HG02678 (cell line): ENCODE data around the gene GNG14.
"Not testable (repeated sequence)": the region's sequence is repeated elsewhere in the genome, so short reads cannot be mapped to it uniquely, and the experiment has no call there.

Experiments used
- ATAC-seq: cut with Tn5 transposase; IDR thresholded peaks from one replicate; pipeline ENCODE4 v1.9.1; 2021; ENCODE audit warnings: mild to moderate bottlenecking, moderate library complexity; ENCODE audit not compliant: unreplicated experiment

The GNG14 gene

DNA sequence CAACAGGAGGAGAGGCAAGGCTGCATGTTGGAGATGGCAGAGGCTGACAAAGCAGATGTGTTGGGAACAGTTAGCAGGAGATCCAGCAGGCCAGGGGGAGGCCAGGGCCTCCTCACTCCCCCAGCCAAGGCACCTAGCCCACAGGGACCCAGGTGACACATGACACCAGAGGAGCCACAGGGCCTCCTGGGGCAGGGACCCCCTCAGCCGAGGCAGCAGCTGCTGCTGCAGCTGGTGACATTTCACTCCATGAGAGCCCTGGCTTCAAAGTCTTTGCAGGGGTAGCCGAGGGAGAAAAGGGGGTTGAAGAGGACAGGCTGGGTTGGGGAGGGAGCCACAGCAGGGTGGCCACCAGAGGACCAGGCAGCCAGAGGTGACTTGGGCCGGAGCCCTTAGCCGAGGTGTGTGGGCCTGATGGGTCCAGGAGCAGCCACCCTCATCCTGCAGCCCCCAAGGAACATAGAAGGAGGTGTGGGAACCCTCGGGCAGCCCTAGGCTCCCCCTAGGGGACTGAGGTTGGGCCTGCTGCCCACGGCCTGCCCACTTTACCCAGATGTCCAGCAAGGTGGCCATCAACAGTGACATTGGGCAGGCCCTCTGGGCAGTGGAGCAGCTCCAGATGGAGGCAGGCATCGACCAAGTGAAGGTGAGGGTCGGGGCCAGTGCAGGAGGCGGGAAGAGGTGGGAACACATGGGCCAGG is at the start of gene GNG14:
Gene GNG14 (plus strand): TSS at position 503 of the 701 bp plus-strand sequence. CDS start 51 bp downstream, at position 554.
- ATAC-seq, result no peak

GRCh38 chr19:12638611-12639182 is 49.1 kb upstream of the GNG14 start:
- ATAC-seq, result no peak

DNA sequence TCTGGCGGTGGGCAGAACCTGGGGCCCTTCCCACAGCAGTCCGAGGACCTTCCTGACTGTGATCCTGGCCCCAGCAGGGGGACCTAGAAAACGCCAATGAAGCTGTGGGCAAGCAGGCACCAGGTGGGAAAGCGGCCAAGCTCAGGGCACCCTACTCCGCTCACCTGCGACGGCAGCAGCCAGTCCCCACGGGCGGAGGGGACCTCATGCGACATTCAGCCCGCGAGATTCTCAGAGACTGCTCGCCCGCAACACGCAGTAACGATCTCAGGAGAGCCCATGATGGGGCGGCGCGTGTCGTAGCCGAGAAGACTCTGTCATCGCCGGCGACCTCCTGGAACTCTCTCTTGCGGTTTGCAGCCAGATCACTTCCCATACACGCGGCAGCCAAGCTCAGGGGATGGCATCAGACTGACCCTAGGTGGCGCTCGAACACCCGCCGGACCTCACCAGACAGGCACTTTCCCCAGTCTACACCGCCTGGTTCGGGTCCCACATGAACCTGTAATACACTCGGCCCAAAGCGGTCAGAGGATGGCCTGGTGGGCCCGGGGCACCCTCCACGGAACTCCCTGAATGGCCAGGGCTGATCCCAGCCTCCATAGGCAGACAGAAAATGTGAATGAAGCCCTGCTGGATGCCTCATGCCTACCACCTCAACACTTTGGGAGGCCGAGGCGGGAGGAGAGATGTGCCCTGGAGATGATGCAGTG is 47.7 kb upstream of the GNG14 start:
- ATAC-seq, result no peak

GRCh38 chr19:12641456-12641855 is 46.3 kb upstream of the GNG14 start:
- ATAC-seq, result no peak

DNA sequence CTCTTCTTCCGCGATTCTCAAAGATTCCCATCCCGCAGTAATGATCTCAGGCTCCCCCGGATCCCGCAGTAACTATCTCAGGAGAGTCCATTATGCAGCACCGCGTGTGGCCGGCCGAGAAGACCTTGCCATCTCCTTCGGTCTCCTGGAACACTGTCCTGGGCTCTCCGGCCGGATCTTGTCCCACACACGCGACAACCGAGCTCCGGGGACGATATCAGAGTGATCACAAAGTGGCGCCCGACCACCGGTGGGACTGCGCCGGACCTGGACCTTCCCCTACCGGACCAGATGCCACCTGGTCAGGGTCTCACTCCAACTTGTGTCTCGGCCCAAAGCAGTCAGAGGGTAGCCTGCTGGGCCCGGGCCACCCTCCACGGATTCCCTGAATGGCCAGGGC is 45.3 kb upstream of the GNG14 start:
- no peak for ATAC-seq

DNA sequence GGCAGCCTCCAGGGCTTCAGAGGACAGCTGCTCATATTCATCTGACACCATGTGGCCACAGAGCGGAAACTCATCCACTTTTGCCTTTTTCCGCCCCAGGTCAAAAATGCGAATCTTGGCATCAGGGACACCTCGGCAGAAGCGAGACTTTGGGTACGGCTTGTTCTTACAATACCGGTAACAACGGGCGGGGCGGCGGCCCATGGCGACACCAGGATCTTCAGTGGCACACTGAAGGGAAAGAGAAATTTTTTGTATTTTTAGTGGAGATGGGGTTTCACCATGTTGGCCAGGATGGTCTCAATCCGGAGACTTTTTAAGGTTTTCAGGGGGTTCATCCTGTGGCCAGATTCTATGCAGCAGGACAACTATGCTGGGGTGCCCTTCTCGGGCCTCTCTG is 44.1 kb upstream of the GNG14 start:
- ATAC-seq, result not testable (repeated sequence)

- no peak for ATAC-seq
Measured at GRCh38 chr19:12646551-12646950, 41.2 kb upstream of the GNG14 start.

- no peak for ATAC-seq
Measured at GRCh38 chr19:12647047-12647446, 40.8 kb upstream of the GNG14 start.

DNA sequence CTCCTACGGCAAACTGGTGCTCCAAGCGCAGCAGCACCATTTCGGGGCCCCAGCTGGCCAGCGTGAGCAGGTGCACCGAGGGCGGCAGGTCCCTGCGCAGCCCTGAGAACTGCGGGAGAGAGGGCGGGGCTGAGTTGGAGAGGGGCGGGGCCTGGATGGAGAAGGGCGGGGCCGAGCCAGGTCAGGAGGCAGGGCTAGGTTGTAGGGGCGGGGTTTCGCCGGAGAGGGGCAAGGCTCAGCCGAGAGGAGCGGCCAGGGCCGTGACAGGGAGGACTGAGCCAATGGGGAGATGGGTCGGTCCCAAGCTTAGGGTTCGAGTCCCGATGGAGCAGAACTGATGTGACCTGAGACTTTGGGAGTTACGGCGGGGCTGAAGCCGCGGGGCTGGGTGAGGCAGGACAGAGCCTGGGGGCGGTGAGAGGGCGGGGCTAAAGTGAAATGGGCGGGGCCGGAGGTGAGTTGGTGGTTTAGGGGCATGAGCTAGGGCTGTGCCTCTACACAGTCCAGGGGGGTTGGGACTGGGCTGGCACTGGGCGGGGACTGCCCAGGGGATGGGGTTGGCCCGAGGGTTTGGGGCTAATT is 40.2 kb upstream of the GNG14 start:
- ATAC-seq, result no peak

DNA sequence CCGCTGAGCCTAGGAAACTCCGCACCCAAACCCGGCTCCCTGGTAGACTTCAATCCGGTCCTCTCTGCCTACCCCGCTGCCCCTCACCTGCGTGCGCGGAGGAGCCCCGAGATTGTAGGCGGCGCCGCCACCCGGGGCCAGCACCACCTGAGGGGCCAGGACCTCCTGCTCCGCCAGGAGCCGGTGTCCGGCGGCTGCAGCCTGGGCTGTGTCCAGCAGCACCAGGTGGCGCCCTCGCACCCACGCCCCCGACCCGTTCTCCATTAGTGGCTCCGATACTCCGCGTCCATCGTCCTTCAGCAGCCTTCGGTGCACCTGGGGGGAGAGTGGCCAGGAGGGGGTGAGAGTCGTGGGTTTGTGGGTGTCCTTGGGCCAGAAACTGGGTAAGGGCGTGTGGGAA is 39.7 kb upstream of the GNG14 start:
- ATAC-seq, result no peak

DNA sequence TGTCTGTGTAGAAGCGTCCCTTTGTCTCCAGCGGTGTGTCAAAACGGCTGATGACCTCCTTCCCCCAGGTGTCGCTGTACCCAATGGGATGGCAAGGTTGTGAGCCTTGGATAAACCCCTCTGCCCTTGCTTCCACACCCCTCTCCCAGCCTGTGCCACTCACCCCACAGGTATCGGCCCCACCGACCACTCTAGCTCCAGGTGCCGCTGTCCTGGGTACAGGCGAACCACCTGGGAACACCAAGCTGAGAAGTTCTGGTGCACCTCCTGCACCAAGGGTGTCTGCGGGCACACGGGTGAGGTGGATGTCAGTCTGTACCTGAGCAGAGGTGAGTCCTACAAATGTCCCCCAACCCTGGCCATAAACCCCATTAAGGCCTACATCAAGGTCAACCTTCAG is 37.9 kb upstream of the GNG14 start:
- no peak for ATAC-seq

DNA sequence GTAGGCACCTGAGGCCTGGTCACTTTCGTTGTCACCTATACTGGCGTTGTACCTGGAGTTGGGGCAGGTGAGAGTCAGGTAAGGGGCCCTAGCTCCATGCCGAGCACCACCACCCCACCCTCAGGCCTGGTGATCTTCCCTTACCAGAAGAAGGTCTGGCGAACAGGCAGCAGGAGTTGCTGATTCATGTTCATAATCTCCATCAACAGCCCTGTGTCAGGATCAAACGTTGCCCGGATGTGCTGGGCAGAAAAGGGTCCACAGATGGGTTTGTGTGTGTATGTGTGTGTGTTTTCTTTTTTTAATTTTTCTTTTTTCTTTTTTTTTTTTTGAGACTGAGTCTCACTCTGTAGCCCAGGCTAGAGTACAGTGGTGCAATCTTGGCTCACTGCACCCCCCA is 35.6 kb upstream of the GNG14 start:
- ATAC-seq, result no peak

GRCh38 chr19:12655546-12655945 is 32.3 kb upstream of the GNG14 start:
- ATAC-seq, result no peak

DNA sequence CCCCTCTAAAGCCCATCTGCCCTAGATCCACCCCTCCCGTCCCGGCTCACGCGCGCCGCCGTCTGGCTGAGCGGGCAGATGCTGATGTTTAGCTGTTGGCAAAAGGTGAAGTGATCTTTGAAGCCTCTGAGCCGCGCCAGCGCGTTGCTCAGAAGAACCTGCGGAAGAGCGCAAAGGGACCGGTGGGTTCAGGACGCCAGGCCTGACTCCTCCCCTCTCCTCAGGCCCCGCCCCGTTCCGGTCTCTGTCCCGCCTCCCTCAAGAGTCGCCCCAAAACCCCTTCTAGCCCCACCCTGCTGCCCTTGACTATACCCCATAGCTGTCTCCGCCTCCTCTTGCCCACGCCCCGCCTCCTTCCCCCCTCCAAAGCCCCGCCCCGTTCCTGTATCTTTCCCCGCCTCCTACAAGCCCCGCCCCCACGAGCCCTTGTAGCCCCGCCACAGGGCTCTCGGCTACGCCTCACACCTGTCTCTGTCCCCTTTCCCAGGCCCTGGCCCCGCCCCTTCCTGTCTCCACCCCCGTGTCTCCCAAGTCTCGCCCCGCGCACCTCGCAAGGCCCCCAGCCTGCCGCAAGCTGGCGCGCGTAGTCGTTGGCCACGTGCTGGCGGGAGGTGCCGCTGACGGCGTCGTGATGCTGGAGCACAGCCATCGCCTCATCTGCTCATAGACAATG is 30.8 kb upstream of the GNG14 start:
- ATAC-seq, result no peak

DNA sequence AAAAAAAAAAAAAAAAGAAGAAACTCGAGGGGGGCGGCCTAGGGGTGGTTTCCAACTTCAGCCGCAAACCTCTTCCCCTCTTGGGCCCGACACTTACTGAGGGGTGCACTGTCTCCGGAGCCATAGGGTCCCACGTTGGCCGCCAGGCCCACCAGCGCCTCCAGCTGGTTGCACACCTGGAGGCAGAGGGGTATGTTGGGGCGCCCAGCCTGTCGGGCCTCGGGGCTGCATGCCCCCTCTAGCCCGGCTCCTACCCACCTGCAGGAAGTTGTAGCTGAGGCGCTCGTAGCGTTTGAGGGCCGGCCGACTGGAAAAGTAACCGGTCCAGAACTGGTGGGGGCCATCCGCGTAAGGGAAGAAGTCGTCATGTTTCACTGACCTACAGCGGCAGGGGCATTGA is 29.8 kb upstream of the GNG14 start:
- ATAC-seq, result no peak

DNA sequence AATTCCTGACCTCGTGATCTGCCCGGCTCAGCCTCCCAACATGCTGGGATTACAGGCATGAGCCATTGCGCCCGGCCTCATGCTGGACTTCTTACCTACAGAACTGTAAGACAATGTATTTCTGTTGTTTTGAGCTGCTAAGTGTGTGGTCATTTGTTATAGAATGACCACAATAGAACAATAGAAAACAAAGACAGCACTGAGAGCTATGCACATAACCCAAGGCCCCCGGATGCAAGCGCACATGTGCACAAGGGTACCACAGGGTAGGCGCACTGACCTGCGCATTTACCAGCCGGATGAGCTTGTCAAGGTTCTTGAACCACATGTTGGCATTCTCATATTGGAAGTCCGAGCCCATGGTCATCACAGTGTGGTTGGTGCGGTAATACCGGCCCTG is 26.8 kb upstream of the GNG14 start:
- no peak for ATAC-seq

GRCh38 chr19:12664406-12665280 is 23.2 kb upstream of the GNG14 start:
- ATAC-seq, result no peak

GRCh38 chr19:12665281-12665573 is 22.6 kb upstream of the GNG14 start:
- ATAC-seq, result no peak

GRCh38 chr19:12665671-12666264 is 22.0 kb upstream of the GNG14 start:
- no peak for ATAC-seq
